Measurements from ENCODE around the gene CFAP300.

Gene CFAP300

DNA sequence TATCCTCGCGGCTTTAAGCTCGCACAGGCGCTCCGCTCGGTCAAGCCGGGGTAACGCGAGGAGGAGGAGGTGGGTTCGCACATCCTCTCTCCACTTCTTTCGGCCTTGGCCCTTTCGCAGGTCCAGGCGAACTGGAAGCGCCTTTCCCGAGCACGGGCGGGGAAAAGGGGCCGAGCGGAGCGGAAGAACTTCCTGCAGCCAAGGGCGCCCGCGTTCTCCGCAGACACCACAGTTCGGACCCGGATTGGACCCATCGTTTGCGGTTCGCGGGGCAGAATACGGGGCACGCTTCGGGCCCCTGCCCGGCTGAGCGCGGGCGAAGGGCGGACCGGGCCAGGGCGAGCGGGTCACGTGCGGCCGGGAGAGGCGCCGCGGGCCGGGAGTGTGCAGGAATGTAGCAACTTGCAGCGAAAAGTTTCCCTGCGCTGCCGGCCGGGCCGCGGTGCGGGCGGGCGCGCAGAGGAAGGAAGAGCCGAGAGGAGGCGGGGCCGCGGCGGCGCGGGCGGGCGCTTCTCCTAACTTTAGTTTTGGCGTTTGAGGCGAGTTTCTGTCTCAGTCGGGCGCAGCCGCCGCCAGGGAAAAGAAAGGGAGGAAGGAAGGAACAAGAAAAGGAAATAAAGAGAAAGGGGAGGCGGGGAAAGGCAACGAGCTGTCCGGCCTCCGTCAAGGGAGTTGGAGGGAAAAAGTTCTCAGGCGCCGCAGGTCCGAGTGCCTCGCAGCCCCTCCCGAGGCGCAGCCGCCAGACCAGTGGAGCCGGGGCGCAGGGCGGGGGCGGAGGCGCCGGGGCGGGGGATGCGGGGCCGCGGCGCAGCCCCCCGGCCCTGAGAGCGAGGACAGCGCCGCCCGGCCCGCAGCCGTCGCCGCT is 62.9 kb downstream of the CFAP300 start, which contains the start of gene YAP1:
TSS of gene YAP1 (plus strand) at position 552 of the 865 bp plus-strand sequence. CDS start 402 bp downstream, outside the sequence.
- DNase-seq = peak; percentile 55
- H3K27ac Mint-ChIP-seq = peak within 1 kb of the TSS; percentile 74
- peaks cover 3 to 4% of the 10 kb centered on the region in 2 donors for H3K36me3 Mint-ChIP-seq
- peaks cover 5 to 18% of the 10 kb centered on the region in 2 donors for H3K4me1 Mint-ChIP-seq
- peaks cover 34 to 46% of the 10 kb centered on the region in 2 donors for H3K27me3 Mint-ChIP-seq
- H3K4me3 Mint-ChIP-seq = peak within 1 kb of the TSS; percentile 91 to 92
- ATAC-seq (replicated peaks) = peak; percentile 77 to 78
- H3K9me3 Mint-ChIP-seq = no peaks in the 10 kb centered on the region

DNA sequence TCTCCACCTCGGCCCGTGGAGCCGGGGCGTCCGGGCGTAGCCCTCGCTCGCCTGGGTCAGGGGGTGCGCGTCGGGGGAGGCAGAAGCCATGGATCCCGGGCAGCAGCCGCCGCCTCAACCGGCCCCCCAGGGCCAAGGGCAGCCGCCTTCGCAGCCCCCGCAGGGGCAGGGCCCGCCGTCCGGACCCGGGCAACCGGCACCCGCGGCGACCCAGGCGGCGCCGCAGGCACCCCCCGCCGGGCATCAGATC is 63.4 kb downstream of the CFAP300 start:
- Mint-ChIP-seq H3K4me1 (peaks cover 5 to 18% of the 10 kb centered on the region in 2 donors), H3K27me3 (peaks cover 36 to 49% of the 10 kb centered on the region in 2 donors), H3K4me3 (peak overlapping the region in 1 of 2 donors; percentile 61), H3K36me3 (peaks cover 3 to 4% of the 10 kb centered on the region in 2 donors), H3K27ac (no peak overlapping the region), H3K9me3 (no peaks in the 10 kb centered on the region)
- DNase-seq (no peak), ATAC-seq (replicated peaks) (no peak)

- H3K27me3 Mint-ChIP-seq = peaks cover 38 to 54% of the 10 kb centered on the region in 2 donors
- peaks cover 3 to 4% of the 10 kb centered on the region in 2 donors for H3K36me3 Mint-ChIP-seq
- H3K4me1 Mint-ChIP-seq = peaks cover 5 to 18% of the 10 kb centered on the region in 2 donors
- H3K9me3 Mint-ChIP-seq = no peaks in the 10 kb centered on the region
- peak overlapping the region; percentile 61 for H3K4me3 Mint-ChIP-seq
- H3K27ac Mint-ChIP-seq = no peak overlapping the region
- DNase-seq (no peak), ATAC-seq (replicated peaks) (peak; percentile 31 to 32)
These were observed 64.0 kb downstream of the CFAP300 start for GRCh38 chr11:102111011-102111786.

DNA sequence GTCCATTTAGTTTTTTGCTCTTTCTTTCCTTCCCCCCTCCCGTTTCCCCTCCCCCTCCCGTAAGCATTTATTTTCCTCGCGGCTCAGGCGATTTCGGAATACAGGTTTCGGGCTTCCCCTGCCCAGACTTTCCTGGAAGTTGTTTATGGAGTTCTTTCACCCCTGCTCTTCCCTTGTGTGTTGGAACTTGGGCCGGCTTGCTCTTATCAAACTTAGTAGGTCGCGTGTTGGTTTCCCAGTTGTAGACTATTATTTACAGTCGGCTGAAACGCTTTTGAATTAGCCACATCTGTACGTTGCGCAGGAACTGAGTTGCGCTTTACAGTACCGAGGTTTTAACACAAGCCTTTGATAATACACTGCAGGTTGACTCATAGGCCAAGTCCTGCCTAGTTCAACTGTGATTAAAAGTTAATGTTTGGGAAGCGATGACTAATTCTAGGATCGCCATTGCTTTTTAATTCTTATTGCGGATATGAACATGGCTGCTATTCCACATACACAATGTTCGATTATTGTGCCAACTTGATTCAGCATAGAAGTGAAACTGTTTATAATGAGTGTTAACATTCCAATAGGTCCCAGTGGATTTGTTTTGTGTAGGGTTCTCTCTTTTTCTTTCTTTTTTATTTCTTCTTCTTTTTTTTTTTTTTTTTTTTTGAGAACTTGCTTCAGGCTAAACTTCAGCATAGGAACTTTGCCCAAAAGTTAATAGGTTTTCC is 64.7 kb downstream of the CFAP300 start:
- peak; percentile 44 to 47 for ATAC-seq (replicated peaks)
- DNase-seq = no peak
- peaks cover 43 to 61% of the 10 kb centered on the region in 2 donors for H3K27me3 Mint-ChIP-seq
- H3K9me3 Mint-ChIP-seq = no peaks in the 10 kb centered on the region
- peaks cover 3 to 4% of the 10 kb centered on the region in 2 donors for H3K36me3 Mint-ChIP-seq
- H3K27ac Mint-ChIP-seq = peak overlapping the region; percentile 31
- H3K4me3 Mint-ChIP-seq = peak overlapping the region; percentile 61
- H3K4me1 Mint-ChIP-seq = peaks cover 5 to 18% of the 10 kb centered on the region in 2 donors

DNA sequence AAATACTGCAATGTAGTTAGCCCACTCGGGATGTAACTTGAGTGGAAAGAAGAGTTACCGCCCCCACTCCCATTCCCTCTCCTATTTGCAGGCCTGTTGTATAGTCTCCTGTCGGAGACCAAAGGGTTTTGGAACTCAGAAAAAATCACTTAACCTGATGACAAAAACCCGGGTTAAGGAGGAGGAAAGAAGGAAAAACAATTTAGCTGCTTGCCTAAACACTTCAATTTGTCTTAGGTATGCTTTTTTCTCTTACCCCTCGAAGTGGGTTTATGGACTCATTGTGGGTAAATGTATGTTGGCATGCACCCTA is 65.2 kb downstream of the CFAP300 start:
- Mint-ChIP-seq H3K9me3 (no peaks in the 10 kb centered on the region), H3K27me3 (peaks cover 39 to 61% of the 10 kb centered on the region in 2 donors), H3K4me3 (no peak overlapping the region), H3K4me1 (peaks cover 5 to 18% of the 10 kb centered on the region in 2 donors), H3K27ac (no peak overlapping the region), H3K36me3 (peaks cover 3 to 4% of the 10 kb centered on the region in 2 donors)
- ATAC-seq (replicated peaks) (no peak), DNase-seq (no peak)

GRCh38 chr11:102114032-102114431 is 66.8 kb downstream of the CFAP300 start:
- no peak for ATAC-seq (replicated peaks)
- peaks cover 35 to 47% of the 10 kb centered on the region in 2 donors for H3K27me3 Mint-ChIP-seq
- H3K4me1 Mint-ChIP-seq = peaks cover 5 to 18% of the 10 kb centered on the region in 2 donors
- no peaks in the 10 kb centered on the region for H3K9me3 Mint-ChIP-seq
- no peak for DNase-seq
- no peak overlapping the region for H3K27ac Mint-ChIP-seq
- no peak overlapping the region for H3K4me3 Mint-ChIP-seq
- H3K36me3 Mint-ChIP-seq = peaks cover 3 to 4% of the 10 kb centered on the region in 2 donors

- Mint-ChIP-seq H3K27me3 (peaks cover 32 to 41% of the 10 kb centered on the region in 2 donors), H3K27ac (no peak overlapping the region), H3K36me3 (no peaks in the 10 kb centered on the region), H3K4me1 (peaks cover 3 to 7% of the 10 kb centered on the region in 2 donors), H3K4me3 (no peak overlapping the region), H3K9me3 (no peaks in the 10 kb centered on the region)
- no peak for DNase-seq
- no peak for ATAC-seq (replicated peaks)
These were observed 68.3 kb downstream of the CFAP300 start for GRCh38 chr11:102115557-102115956.

- Mint-ChIP-seq H3K4me3 (no peak overlapping the region), H3K9me3 (no peaks in the 10 kb centered on the region), H3K27ac (no peak overlapping the region), H3K4me1 (peaks cover 3 to 4% of the 10 kb centered on the region in 2 donors), H3K27me3 (peaks cover 32 to 44% of the 10 kb centered on the region in 2 donors), H3K36me3 (no peaks in the 10 kb centered on the region)
- DNase-seq (no peak), ATAC-seq (replicated peaks) (no peak)
These were observed 69.4 kb downstream of the CFAP300 start for GRCh38 chr11:102116453-102117205.

- no peak overlapping the region for H3K27ac Mint-ChIP-seq
- no peaks in the 10 kb centered on the region for H3K4me1 Mint-ChIP-seq
- H3K36me3 Mint-ChIP-seq = no peaks in the 10 kb centered on the region
- DNase-seq (no peak), ATAC-seq (replicated peaks) (no peak)
- H3K9me3 Mint-ChIP-seq = no peaks in the 10 kb centered on the region
- H3K4me3 Mint-ChIP-seq = no peak overlapping the region
- peaks cover 24 to 47% of the 10 kb centered on the region in 2 donors for H3K27me3 Mint-ChIP-seq
These were observed 70.4 kb downstream of the CFAP300 start for GRCh38 chr11:102117472-102118113.

DNA sequence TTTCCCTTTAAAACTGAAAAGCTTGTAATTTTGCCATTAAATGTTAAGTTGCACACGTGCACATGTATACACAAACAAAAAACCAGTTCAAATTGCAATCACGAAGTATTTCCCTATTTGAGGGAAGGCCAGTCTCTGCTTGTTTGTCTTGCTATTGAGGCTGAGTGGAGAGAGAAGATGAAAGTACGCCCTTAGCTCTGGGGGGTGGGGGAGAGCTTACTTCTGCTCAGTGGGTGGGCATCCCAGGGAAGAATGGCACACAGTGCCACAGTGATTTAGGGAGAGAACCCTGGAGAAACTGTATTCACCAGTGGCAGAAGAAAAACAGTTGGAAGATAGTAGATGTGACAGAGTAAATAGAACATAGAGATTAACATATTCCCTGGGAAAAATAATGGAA is 71.7 kb downstream of the CFAP300 start:
- H3K27me3 Mint-ChIP-seq = peaks cover 28 to 53% of the 10 kb centered on the region in 2 donors

GRCh38 chr11:102119997-102120396 is 72.8 kb downstream of the CFAP300 start:
- DNase-seq (no peak), ATAC-seq (replicated peaks) (no peak)
- Mint-ChIP-seq H3K9me3 (peaks cover 5 to 7% of the 10 kb centered on the region in 2 donors), H3K27ac (no peak overlapping the region), H3K27me3 (peaks cover 27 to 57% of the 10 kb centered on the region in 2 donors), H3K4me1 (no peaks in the 10 kb centered on the region), H3K4me3 (no peak overlapping the region), H3K36me3 (no peaks in the 10 kb centered on the region)

More for the DNA sequence above, 71.7 kb downstream of the CFAP300 start:
- Mint-ChIP-seq H3K4me1 (no peaks in the 10 kb centered on the region), H3K27ac (no peak overlapping the region), H3K36me3 (no peaks in the 10 kb centered on the region), H3K9me3 (peaks cover 3% of the 10 kb centered on the region in 2 donors), H3K4me3 (no peak overlapping the region)
- ATAC-seq (replicated peaks) = no peak
- DNase-seq = no peak

DNA sequence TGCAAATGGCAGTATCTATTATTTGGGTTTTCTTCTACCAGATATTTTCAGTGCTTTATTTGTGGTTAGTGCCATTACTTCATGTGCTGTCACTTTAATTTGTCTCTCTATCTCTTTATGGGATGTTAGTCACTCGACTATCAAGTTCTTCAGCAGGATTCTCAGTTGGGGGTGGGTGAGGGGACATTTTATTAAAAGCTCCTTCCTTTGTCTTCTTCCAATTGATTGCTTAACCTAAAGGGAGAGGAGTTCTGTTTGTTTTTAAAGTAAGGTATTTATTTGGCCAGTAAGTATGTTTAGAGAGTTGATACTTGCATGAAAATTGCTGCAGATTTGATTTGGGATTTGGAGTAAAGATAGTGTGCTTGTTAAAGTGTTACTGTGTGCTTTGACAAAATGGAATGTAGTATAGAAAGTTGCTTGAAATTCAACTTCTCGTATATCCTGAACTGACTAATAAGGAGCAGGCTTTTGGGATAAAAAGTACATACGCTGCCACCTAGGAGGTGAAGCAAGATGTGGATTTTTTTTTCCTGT is 73.3 kb downstream of the CFAP300 start:
- DNase-seq (no peak), ATAC-seq (replicated peaks) (no peak)
- Mint-ChIP-seq H3K27ac (no peak overlapping the region), H3K27me3 (peaks cover 22 to 52% of the 10 kb centered on the region in 2 donors), H3K4me1 (no peaks in the 10 kb centered on the region), H3K36me3 (no peaks in the 10 kb centered on the region), H3K4me3 (no peak overlapping the region), H3K9me3 (peaks cover 5 to 7% of the 10 kb centered on the region in 2 donors)

DNA sequence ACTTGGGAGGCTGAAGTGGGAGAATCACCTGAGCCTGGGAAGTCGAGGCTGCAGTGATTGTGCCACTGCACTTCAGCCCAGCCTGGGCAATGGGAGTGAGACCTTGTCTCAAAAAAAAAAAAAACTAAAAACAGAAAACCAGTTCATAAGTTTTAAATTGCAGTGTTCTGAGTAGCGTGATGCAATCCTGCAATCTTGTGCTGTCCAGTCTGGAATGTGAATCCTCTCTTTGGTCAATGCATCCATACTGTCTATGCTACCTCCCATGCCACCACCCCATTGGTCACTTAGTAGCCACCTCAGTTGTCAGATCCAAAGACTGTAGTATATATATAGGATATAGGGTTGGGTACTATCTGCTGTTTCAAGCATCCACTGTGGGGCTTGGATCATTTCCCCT is 74.1 kb downstream of the CFAP300 start:
- no peaks in the 10 kb centered on the region for H3K36me3 Mint-ChIP-seq
- H3K27ac Mint-ChIP-seq = no peak overlapping the region
- H3K4me1 Mint-ChIP-seq = no peaks in the 10 kb centered on the region
- DNase-seq (no peak), ATAC-seq (replicated peaks) (no peak)
- peaks cover 17 to 46% of the 10 kb centered on the region in 2 donors for H3K27me3 Mint-ChIP-seq
- H3K4me3 Mint-ChIP-seq = no peak overlapping the region
- peaks cover 5 to 8% of the 10 kb centered on the region in 2 donors for H3K9me3 Mint-ChIP-seq

All from stimulated activated naive B cell treated with anti-CD40 and anti-IgM and Interleukin-4, amounts not matched to agents 10 μg/mL and 1 μg/mL and 100 μg/mL, for 72 hours (primary cell).